ENCODE data around the gene LYST.
"Not testable (repeated sequence)": the region's sequence is repeated elsewhere in the genome, so short reads cannot be mapped to it uniquely, and the experiment has no call there.

Gene LYST

GRCh38 chr1:235866205-235866912 is at the start of gene LYST:
TSS of gene LYST (minus strand) at chr1:235866906. CDS start at chr1:235830417, 36,489 bp downstream.
- DNase-seq (ENCODE audit: low read depth), result peak; percentile 63

- not testable (repeated sequence) for DNase-seq (ENCODE audit: low read depth)
These were observed 48.8 kb upstream of the LYST start for GRCh38 chr1:235915489-235915888.

- peak; percentile 50 for DNase-seq (ENCODE audit: low read depth)
These were observed 46.6 kb upstream of the LYST start for GRCh38 chr1:235913311-235913710.

GRCh38 chr1:235911876-235912275 is 45.2 kb upstream of the LYST start:
- no peak for DNase-seq (ENCODE audit: low read depth)

- no peak for DNase-seq (ENCODE audit: low read depth)
These were observed 44.6 kb upstream of the LYST start for GRCh38 chr1:235911300-235911662.

GRCh38 chr1:235910357-235911299 is 43.9 kb upstream of the LYST start:
- peak; percentile 95 for DNase-seq (ENCODE audit: low read depth)

GRCh38 chr1:235908742-235909520 is 42.2 kb upstream of the LYST start:
- peak; percentile 80 for DNase-seq (ENCODE audit: low read depth)

GRCh38 chr1:235907897-235908240 is 41.2 kb upstream of the LYST start:
- no peak for DNase-seq (ENCODE audit: low read depth)

GRCh38 chr1:235907187-235907896 is 40.6 kb upstream of the LYST start:
- no peak for DNase-seq (ENCODE audit: low read depth)

- no peak for DNase-seq (ENCODE audit: low read depth)
These were observed 39.7 kb upstream of the LYST start for GRCh38 chr1:235906436-235906835.

- DNase-seq (ENCODE audit: low read depth), result not testable (repeated sequence)
These were observed 37.1 kb upstream of the LYST start for GRCh38 chr1:235903809-235904208.

- DNase-seq (ENCODE audit: low read depth), result peak; percentile 86
These were observed 36.2 kb upstream of the LYST start for GRCh38 chr1:235902677-235903542.

GRCh38 chr1:235901461-235901860 is 34.8 kb upstream of the LYST start:
- DNase-seq (ENCODE audit: low read depth), result peak; percentile 54

- no peak for DNase-seq (ENCODE audit: low read depth)
These were observed 31.4 kb upstream of the LYST start for GRCh38 chr1:235898126-235898525.

- DNase-seq (ENCODE audit: low read depth), result no peak
These were observed 27.1 kb upstream of the LYST start for GRCh38 chr1:235893840-235894239.

- no peak for DNase-seq (ENCODE audit: low read depth)
These were observed 26.2 kb upstream of the LYST start for GRCh38 chr1:235892734-235893413.

- DNase-seq (ENCODE audit: low read depth), result no peak
These were observed 25.5 kb upstream of the LYST start for GRCh38 chr1:235892202-235892601.

- DNase-seq (ENCODE audit: low read depth), result no peak
These were observed 21.5 kb upstream of the LYST start for GRCh38 chr1:235888119-235888643.

GRCh38 chr1:235887676-235888075 is 21.0 kb upstream of the LYST start:
- no peak for DNase-seq (ENCODE audit: low read depth)
